ENCODE measurements around the gene ZNF609.

ZNF609 gene

GRCh38 chr15:64525828-64526530 is 65.6 kb downstream of the ZNF609 start:
- no peak overlapping the region for H3K4me3 ChIP-seq (replicated peaks; ENCODE audit: low read depth, low read length)
- TF ChIP-seq, protein P1, sequence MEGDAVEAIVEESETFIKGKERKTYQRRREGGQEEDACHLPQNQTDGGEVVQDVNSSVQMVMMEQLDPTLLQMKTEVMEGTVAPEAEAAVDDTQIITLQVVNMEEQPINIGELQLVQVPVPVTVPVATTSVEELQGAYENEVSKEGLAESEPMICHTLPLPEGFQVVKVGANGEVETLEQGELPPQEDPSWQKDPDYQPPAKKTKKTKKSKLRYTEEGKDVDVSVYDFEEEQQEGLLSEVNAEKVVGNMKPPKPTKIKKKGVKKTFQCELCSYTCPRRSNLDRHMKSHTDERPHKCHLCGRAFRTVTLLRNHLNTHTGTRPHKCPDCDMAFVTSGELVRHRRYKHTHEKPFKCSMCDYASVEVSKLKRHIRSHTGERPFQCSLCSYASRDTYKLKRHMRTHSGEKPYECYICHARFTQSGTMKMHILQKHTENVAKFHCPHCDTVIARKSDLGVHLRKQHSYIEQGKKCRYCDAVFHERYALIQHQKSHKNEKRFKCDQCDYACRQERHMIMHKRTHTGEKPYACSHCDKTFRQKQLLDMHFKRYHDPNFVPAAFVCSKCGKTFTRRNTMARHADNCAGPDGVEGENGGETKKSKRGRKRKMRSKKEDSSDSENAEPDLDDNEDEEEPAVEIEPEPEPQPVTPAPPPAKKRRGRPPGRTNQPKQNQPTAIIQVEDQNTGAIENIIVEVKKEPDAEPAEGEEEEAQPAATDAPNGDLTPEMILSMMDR (IDR thresholded peaks at IDR 0.05; ENCODE audit: low read depth, low read length, missing control alignments), result no peak
- DNase-seq (ENCODE audit: extremely low read depth, low read depth), result no peak

- peak; percentile 26 for DNase-seq (ENCODE audit: extremely low read depth, low read depth)
- TF ChIP-seq, protein P1 (IDR thresholded peaks at IDR 0.05; ENCODE audit: low read depth, low read length, missing control alignments), result no peak
- H3K4me3 ChIP-seq (replicated peaks; ENCODE audit: low read depth, low read length), result no peak overlapping the region
These were observed 67.0 kb downstream of the ZNF609 start for GRCh38 chr15:64527263-64527984.

- DNase-seq (ENCODE audit: extremely low read depth, low read depth), result no peak
These were observed 68.5 kb downstream of the ZNF609 start for GRCh38 chr15:64528871-64529270.

GRCh38 chr15:64530472-64530871 is 70.1 kb downstream of the ZNF609 start:
- DNase-seq (ENCODE audit: extremely low read depth, low read depth), result no peak
- no peak overlapping the region for H3K4me3 ChIP-seq (replicated peaks; ENCODE audit: low read depth, low read length)
- TF ChIP-seq, protein P1 (IDR thresholded peaks at IDR 0.05; ENCODE audit: low read depth, low read length, missing control alignments), result no peak

More at GRCh38 chr15:64528871-64529270, 68.5 kb downstream of the ZNF609 start:
- H3K4me3 ChIP-seq (replicated peaks; ENCODE audit: low read depth, low read length), result no peak overlapping the region
- TF ChIP-seq, protein P1 (IDR thresholded peaks at IDR 0.05; ENCODE audit: low read depth, low read length, missing control alignments), result no peak

DNA sequence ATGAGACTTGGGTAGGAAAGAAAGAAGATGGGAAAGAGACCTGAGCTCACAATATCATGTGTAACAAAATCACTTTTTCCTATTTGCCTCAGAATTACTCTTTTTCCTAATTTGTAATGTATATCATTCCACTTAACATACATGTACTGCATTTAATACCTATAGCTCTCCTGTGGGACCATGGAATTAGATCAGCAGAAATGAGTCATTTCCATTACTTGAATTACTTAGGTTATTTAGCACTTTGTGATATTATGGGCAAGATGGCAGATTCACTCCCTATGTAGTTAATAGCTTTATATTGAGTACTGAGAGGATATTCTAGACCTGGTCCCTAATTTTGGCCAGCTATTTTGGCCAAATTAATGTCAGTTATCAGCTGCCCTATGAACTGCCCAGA is 70.5 kb downstream of the ZNF609 start:
- H3K4me3 ChIP-seq (replicated peaks; ENCODE audit: low read depth, low read length), result no peak overlapping the region
- no peak for DNase-seq (ENCODE audit: extremely low read depth, low read depth)
- TF ChIP-seq, protein P1 (IDR thresholded peaks at IDR 0.05; ENCODE audit: low read depth, low read length, missing control alignments), result no peak

- TF ChIP-seq, protein P1 (IDR thresholded peaks at IDR 0.05; ENCODE audit: low read depth, low read length, missing control alignments), result no peak
- DNase-seq (ENCODE audit: extremely low read depth, low read depth), result no peak
- H3K4me3 ChIP-seq (replicated peaks; ENCODE audit: low read depth, low read length), result no peak overlapping the region
These were observed 72.3 kb downstream of the ZNF609 start for GRCh38 chr15:64532521-64533315.

Measured in HFF-Myc (cell line).